ENCODE results near the gene ACBD4.

GRCh38 chr17:45144199-45145034, 8.9 kb downstream of the ACBD4 start:
- no peak for TF ChIP-seq CTCF (IDR thresholded peaks at IDR 0.05 in 4 of 5, conservative IDR thresholded peaks at IDR 0.05 in 1 of 5)
- peak in 1 of 2 donors; percentile 31 for TF ChIP-seq POLR2A (IDR thresholded peaks at IDR 0.05)

Data from gastrocnemius medialis (tissue), 4 donors.